ENCODE results near the gene COL23A1.

DNA sequence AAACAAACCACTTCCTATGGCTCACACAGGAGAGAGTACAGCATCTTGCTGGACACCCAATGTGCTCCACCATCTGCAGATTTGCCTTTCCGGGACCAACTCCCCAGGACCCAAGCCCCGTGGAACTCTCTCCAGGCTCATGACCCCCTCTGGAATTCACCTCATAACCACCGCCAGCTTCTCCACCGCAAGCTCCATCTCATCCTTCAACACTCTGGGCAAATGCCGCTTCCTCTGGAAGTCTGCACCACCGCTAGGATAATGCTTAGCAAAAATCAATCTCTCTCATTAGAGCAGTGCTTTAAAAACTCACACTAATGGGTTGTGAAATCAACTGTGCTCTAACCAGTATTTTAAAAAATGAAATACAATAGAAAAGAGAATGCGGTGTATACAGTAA, 150.0 kb downstream of the COL23A1 start:
- TF ChIP-seq, protein P1, sequence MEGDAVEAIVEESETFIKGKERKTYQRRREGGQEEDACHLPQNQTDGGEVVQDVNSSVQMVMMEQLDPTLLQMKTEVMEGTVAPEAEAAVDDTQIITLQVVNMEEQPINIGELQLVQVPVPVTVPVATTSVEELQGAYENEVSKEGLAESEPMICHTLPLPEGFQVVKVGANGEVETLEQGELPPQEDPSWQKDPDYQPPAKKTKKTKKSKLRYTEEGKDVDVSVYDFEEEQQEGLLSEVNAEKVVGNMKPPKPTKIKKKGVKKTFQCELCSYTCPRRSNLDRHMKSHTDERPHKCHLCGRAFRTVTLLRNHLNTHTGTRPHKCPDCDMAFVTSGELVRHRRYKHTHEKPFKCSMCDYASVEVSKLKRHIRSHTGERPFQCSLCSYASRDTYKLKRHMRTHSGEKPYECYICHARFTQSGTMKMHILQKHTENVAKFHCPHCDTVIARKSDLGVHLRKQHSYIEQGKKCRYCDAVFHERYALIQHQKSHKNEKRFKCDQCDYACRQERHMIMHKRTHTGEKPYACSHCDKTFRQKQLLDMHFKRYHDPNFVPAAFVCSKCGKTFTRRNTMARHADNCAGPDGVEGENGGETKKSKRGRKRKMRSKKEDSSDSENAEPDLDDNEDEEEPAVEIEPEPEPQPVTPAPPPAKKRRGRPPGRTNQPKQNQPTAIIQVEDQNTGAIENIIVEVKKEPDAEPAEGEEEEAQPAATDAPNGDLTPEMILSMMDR (IDR thresholded peaks at IDR 0.05), result no peak
- no peak for TF ChIP-seq EZH2 (IDR thresholded peaks at IDR 0.05; ENCODE audit: borderline replicate concordance, insufficient read depth, low read depth, low read length, poor library complexity, severe bottlenecking)

All from B cell (primary cell).